PC-9 (cell line): ENCODE measurements around the gene SOCS1. TPM values are rescaled to one million over a fixed set of nuclear protein-coding genes. Genes with fewer than 3 reads are reported as not detected.

Source experiments
- BruUV-seq: library from RNA; stranded (reverse); fragments of 400-500 nt; replicated peaks from 2 replicates; lab custom pipeline; 2021; lab: Mats Ljungman, UMichigan
- CTCF ChIA-PET: fragments of 300-600 bp; sonication (Branson Sonifier 250); formaldehyde crosslinking; loops from one replicate; lab custom pipeline; 2022; ENCODE audit warnings: antibody characterized with exemption; lab: Charles Lee
- POLR2A ChIA-PET: fragments of 300-600 bp; sonication (Branson Sonifier 250); formaldehyde crosslinking; loops from one replicate; lab custom pipeline; 2022; ENCODE audit warnings: antibody characterized with exemption; ENCODE audit not compliant: unreplicated experiment; lab: Charles Lee
- DNase-seq, 2 experiments: peaks; one replicate each; pipeline versions ENCODE4 v3.0.0 to v3.0.0-alpha.2; 2015 to 2022; ENCODE audit warnings: mixed read lengths in 1 of 2
- H2AFZ ChIP-seq: fragments of 200-600 bp; sonication (generic); 2 replicates; pipeline ENCODE4 v1.8.1; 2017; ENCODE audit warnings: antibody characterized with exemption
- H3F3A ChIP-seq: fragments of 200-600 bp; sonication (generic); 2 replicates; pipeline ENCODE4 v1.8.1; 2017; ENCODE audit warnings: antibody characterized with exemption, mild to moderate bottlenecking, low read depth; ENCODE audit not compliant: insufficient read depth
- H3K27ac ChIP-seq: fragments of 200-600 bp; sonication (generic); 2 replicates; pipeline ENCODE4 v1.6.1; 2016; ENCODE audit warnings: mixed run types
- H3K27me3 ChIP-seq: fragments of 200-600 bp; sonication (generic); 2 replicates; pipeline ENCODE4 v1.6.1; 2016; ENCODE audit warnings: low read depth, mixed run types; ENCODE audit not compliant: insufficient read depth
- H3K36me3 ChIP-seq: fragments of 200-600 bp; sonication (generic); 2 replicates; pipeline ENCODE4 v1.6.1; 2016; ENCODE audit warnings: low read depth, mixed run types
- H3K4me1 ChIP-seq: fragments of 200-600 bp; sonication (generic); replicated peaks from 2 replicates; pipeline ENCODE4 v1.6.1; 2016; ENCODE audit warnings: mixed run types; ENCODE audit not compliant: insufficient read depth
- H3K4me2 ChIP-seq: fragments of 200-600 bp; sonication (generic); 2 replicates; pipeline ENCODE4 v1.6.1; 2017; ENCODE audit warnings: mixed run types
- H3K4me3 ChIP-seq: fragments of 200-600 bp; sonication (generic); 2 replicates; pipeline ENCODE4 v1.6.1; 2016; ENCODE audit warnings: mixed run types
- H3K79me2 ChIP-seq: fragments of 200-600 bp; sonication (generic); 2 replicates; pipeline ENCODE4 v1.6.1; 2017; ENCODE audit warnings: low read depth, mixed run types
- H3K9me2 ChIP-seq: fragments of 200-600 bp; sonication (generic); 2 replicates; pipeline ENCODE4 v1.8.1; 2017; ENCODE audit warnings: mild to moderate bottlenecking; ENCODE audit not compliant: insufficient read depth
- H3K9me3 ChIP-seq: fragments of 200-600 bp; sonication (generic); 2 replicates; pipeline ENCODE4 v1.8.1; 2016; ENCODE audit warnings: low read depth; ENCODE audit not compliant: insufficient read depth
- H4K20me1 ChIP-seq: fragments of 200-600 bp; sonication (generic); 2 replicates; pipeline ENCODE4 v1.8.1; 2017; ENCODE audit not compliant: insufficient read depth
- CTCF ChIP-seq: fragments of 200-600 bp; sonication (generic); conservative IDR thresholded peaks from 2 replicates; pipeline ENCODE4 v1.6.1; 2017; ENCODE audit warnings: mixed run types, antibody characterized with exemption, mild to moderate bottlenecking, moderate library complexity
- EZH2 ChIP-seq: fragments of 200-600 bp; sonication (generic); IDR thresholded peaks from 2 replicates; pipeline ENCODE4 v1.8.0; 2017; ENCODE audit warnings: antibody characterized with exemption, low read depth
- intact Hi-C: fragments of 100-400 bp; cut with micrococcal nuclease; formaldehyde crosslinking; loops from one replicate; pipeline ENCODE4 v1.10.0; 2022; ENCODE audit not compliant: unreplicated experiment
- total RNA-seq: library from RNA; stranded (reverse); gene quantifications from 2 replicates; pipeline ENCODE4 v1.2.3, GENCODE V29; 2021

The SOCS1 gene
- total RNA-seq, 1 experiment from 2014 or later: 4.6 TPM

GRCh38 chr16:11295672-11296071, 39.7 kb upstream of the SOCS1 start:
- H3K36me3 ChIP-seq: no peaks in the 10 kb centered on the region
- no peak for DNase-seq
- H3K9me2 ChIP-seq: no peaks in the 10 kb centered on the region
- no peak overlapping the region for H3K4me2 ChIP-seq
- peaks cover 5% of the 10 kb centered on the region; the same call in 1 of the 2 replicates for H3F3A ChIP-seq
- intact Hi-C loops: loop anchor here (5.0 kb wide), 1 partner anchor 38 kb away; the partner anchor contains the start of gene SOCS1
- BruUV-seq: no TSS peak
- no peak overlapping the region for H3K4me3 ChIP-seq
- POLR2A ChIA-PET: no interaction called here
- no peak overlapping the region for H3K27ac ChIP-seq
- no peaks in the 10 kb centered on the region for H3K4me1 ChIP-seq
- no peaks in the 10 kb centered on the region for H4K20me1 ChIP-seq
- no peaks in the 10 kb centered on the region for H3K27me3 ChIP-seq
- H3K9me3 ChIP-seq: no peaks in the 10 kb centered on the region
- TF ChIP-seq CTCF (no peak), EZH2 (no peak)
- H3K79me2 ChIP-seq: no peaks in the 10 kb centered on the region
- H2AFZ ChIP-seq: no peak overlapping the region
- CTCF ChIA-PET: no interaction called here

DNA sequence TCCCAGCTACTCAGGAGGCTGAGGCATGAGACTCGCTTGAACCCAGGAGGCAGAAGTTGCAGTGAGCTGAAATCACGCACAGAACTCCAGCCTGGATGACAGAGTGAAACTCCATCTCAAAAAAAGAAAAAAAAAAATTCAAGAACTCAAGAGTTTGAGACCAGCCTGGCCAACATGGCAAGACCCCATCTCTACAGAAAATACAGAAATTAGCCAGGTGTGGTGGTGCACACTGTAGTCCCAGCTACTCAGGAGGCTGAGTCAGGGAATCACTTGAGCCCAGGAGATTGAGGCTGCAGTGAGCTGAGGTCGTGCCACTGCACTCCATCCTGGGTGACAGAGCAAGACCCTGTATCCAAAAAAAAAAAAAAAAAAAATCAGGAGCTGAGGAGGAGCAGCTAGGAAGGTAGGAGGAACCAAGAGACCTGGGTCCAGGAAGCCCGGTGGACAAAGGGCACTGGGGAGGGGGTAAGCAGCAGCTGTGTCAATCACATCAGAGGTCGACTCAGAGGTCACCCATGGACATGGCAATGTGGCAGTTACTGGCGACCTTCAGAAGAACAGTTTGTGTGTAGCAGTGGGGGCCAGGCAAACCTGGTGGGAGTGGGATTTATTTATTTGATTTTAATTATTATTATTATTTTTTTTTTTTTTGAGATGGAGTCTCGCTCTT, 36.2 kb upstream of the SOCS1 start:
- Histone ChIP-seq H3K27ac (no peak overlapping the region), H3K4me1 (no peaks in the 10 kb centered on the region), H4K20me1 (no peaks in the 10 kb centered on the region), H3K36me3 (no peaks in the 10 kb centered on the region), H3K79me2 (no peaks in the 10 kb centered on the region), H3F3A (peaks cover 5% of the 10 kb centered on the region; the same call in 1 of the 2 replicates), H3K4me2 (no peak overlapping the region), H3K9me2 (no peaks in the 10 kb centered on the region), H2AFZ (no peak overlapping the region), H3K9me3 (no peaks in the 10 kb centered on the region), H3K4me3 (no peak overlapping the region), H3K27me3 (no peaks in the 10 kb centered on the region)
- intact Hi-C loops: no loop called here
- TF ChIP-seq EZH2 (no peak), CTCF (no peak)
- POLR2A ChIA-PET: interaction anchor here (0.8 kb wide), 1 partner anchor 60 kb away, joined by 9 read pairs; no protein-coding TSS in a partner anchor
- no peak for DNase-seq
- no TSS peak for BruUV-seq
- CTCF ChIA-PET: no interaction called here

DNA sequence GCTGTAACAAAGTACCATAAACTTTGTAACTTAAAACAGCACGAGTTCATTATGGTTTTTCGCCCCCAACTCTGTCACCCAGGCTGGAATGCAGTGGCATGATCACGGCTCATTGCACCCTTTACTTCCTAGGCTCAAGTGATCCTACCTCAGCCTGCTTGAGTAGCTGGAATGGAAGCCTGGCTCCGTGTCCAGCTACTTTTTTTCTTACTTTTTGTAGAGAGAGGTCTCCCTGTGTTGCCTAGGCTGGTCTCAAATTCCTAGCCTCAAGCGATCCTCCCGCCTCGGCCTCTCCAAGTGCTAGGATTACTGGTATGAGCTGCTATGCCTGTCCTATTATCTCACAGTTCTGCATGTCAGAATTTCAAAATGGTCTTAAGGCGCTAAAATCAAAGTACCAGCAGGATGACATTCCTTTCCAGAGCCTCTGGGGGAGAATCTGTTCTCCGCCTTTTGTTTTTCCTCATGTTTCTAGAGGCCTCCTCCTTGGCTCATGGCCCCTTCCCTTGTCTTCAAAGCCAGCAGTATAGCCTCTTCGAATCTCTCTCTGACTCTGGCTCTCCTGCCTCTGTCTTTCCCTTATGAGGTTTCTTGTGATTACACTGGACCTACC, 35.2 kb upstream of the SOCS1 start:
- BruUV-seq: no TSS peak
- Histone ChIP-seq H3F3A (no peaks in the 10 kb centered on the region), H3K79me2 (no peaks in the 10 kb centered on the region), H3K27me3 (no peaks in the 10 kb centered on the region), H4K20me1 (no peaks in the 10 kb centered on the region), H3K27ac (no peak overlapping the region), H3K4me3 (no peak overlapping the region), H3K4me1 (no peaks in the 10 kb centered on the region), H3K36me3 (no peaks in the 10 kb centered on the region), H3K4me2 (no peak overlapping the region), H3K9me2 (no peaks in the 10 kb centered on the region), H2AFZ (no peak overlapping the region), H3K9me3 (no peaks in the 10 kb centered on the region)
- POLR2A ChIA-PET: no interaction called here
- intact Hi-C loops: no loop called here
- CTCF ChIA-PET: no interaction called here
- DNase-seq: no peak
- TF ChIP-seq EZH2 (no peak), CTCF (no peak)
